Adipocyte (in vitro differentiated cells): ENCODE measurements around the gene CASP7.
"Not testable (repeated sequence)": the region's sequence is repeated elsewhere in the genome, so short reads cannot be mapped to it uniquely, and the experiment has no call there.

Experiments used
- DNase-seq: peaks from one replicate; pipeline ENCODE4 v3.0.0-alpha.2; 2015; ENCODE audit warnings: low read depth
- H3K27me3 ChIP-seq: replicated peaks from 2 replicates; pipeline ENCODE4 v1.7.0; 2013; ENCODE audit warnings: mild to moderate bottlenecking, low read length, moderate library complexity; ENCODE audit not compliant: control insufficient read depth, insufficient read depth
- H3K36me3 ChIP-seq: 2 replicates; pipeline ENCODE4 v1.7.0; 2013; ENCODE audit warnings: low read length, mild to moderate bottlenecking, moderate library complexity; ENCODE audit not compliant: control insufficient read depth, insufficient read depth, severe bottlenecking
- H3K4me1 ChIP-seq: 2 replicates; pipeline ENCODE4 v1.7.0; 2013; ENCODE audit warnings: mild to moderate bottlenecking, low read length, moderate library complexity; ENCODE audit not compliant: control insufficient read depth, insufficient read depth
- H3K4me3 ChIP-seq: 2 replicates; pipeline ENCODE4 v1.7.0; 2013; ENCODE audit warnings: mild to moderate bottlenecking, low read length, moderate library complexity
- H3K9ac ChIP-seq: 2 replicates; pipeline ENCODE4 v1.7.0; 2013; ENCODE audit warnings: mild to moderate bottlenecking, low read length, moderate library complexity
- H3K9me3 ChIP-seq: 2 replicates; pipeline ENCODE4 v1.7.0; 2013; ENCODE audit warnings: mild to moderate bottlenecking, low read length, moderate library complexity; ENCODE audit not compliant: control insufficient read depth

Gene CASP7

DNA sequence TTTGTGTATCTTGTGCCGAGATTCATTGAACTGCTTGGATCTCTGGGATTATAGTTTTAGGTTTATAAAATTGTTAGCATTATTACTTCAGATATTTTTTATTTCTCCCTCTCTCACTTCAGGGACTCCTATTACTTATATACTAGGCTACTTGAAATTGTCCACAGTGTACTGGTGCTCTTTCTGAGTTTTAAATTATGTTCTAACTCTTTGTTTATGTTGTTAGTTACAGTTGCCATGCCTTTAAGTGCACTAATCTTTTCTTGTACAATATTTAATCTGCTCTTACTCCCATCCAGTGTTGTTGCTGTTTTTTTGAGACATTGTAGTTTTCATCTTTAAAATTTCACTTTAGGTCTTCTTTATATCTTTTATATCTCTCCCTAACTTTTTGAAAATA lies 84.9 kb downstream of the CASP7 start:
- Histone ChIP-seq H3K9ac (no peak overlapping the region), H3K9me3 (peaks cover 13% of the 10 kb centered on the region), H3K27me3 (peaks cover 30% of the 10 kb centered on the region), H3K4me1 (no peaks in the 10 kb centered on the region), H3K4me3 (no peak overlapping the region), H3K36me3 (no peaks in the 10 kb centered on the region)
- no peak for DNase-seq

DNA sequence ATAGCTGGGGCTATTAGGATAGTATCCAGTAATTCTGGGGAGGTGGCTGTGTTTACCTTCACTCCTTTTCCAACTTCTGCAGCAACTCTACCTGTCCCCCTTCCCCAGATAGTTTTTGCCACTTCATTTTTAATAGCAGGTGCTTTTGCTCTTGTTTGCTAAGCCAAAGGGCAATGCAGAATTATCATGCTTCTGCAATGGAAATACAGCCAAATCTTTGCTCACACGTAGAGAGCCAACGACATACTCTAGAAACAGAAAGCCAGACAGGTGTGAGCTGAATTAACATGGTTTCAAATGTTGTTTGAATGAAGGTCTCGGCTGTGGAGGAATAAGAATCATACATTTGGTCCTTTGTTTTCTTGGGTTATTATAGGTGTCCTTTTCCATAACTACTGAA lies 86.2 kb downstream of the CASP7 start:
- Histone ChIP-seq H3K9ac (no peak overlapping the region), H3K36me3 (no peaks in the 10 kb centered on the region), H3K4me3 (no peak overlapping the region), H3K9me3 (peaks cover 13% of the 10 kb centered on the region), H3K4me1 (no peaks in the 10 kb centered on the region), H3K27me3 (peaks cover 39% of the 10 kb centered on the region)
- DNase-seq: no peak

DNA sequence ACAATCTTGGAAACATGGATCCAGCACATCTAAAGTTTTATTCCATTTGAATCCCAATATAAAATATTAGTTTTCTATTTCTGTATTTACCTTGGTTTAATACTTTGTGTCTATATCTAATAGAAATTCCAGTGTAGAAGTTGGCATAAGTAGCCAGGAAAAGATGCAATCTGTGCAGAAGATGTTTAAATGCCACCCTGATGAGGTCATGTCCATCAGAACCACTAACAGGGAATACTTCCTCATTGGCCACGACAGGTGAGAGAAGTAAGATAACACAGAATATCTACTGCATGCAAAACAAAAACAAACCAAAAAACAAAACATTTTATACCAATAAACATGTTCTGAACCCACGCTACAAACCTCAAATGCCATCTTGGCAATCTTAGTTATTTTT lies 87.5 kb downstream of the CASP7 start:
- DNase-seq: no peak
- Histone ChIP-seq H3K4me3 (no peak overlapping the region), H3K27me3 (peaks cover 45% of the 10 kb centered on the region), H3K4me1 (no peaks in the 10 kb centered on the region), H3K9me3 (peaks cover 13% of the 10 kb centered on the region), H3K36me3 (no peaks in the 10 kb centered on the region), H3K9ac (no peak overlapping the region)

DNA sequence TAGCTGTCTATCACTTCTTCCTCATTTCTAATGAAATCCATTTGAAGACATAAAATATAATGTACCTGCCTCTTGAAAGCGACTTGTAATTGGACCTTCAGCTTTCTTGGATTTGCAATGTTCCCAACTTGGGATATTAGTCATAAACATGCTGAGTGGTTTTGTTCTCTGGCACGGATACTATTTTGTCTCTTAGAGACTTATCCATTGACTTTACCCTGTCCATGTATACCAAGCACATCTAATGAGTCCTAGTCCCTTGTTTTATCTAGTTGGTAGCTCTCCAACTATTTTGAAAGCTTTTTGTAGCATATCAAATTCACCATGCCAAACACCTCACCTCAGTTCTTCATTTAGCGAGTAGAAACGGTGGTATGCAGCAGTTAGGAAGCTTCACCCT lies 90.6 kb downstream of the CASP7 start:
- Histone ChIP-seq H3K27me3 (peaks cover 66% of the 10 kb centered on the region), H3K4me3 (no peak overlapping the region), H3K9ac (no peak overlapping the region), H3K4me1 (no peaks in the 10 kb centered on the region), H3K36me3 (no peaks in the 10 kb centered on the region), H3K9me3 (no peaks in the 10 kb centered on the region)
- no peak for DNase-seq

DNA sequence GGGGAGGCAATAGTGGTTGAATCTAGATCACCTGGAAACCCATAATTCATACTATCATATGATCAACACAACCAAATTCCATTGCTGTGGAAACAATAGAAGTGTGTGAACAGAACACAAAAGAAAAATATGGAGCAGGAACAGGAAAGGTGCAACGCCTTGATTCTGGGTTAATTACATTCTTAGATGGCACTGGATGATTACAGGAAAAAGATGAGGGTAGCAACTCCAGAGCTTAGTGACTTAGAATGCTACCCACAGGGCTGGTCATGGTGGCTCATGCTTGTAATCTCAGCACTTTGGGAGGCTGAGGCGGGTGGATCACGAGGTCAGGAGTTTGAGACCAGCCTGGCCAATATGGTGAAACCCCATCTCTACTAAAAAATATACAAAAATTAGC lies 91.4 kb downstream of the CASP7 start:
- H3K9me3 ChIP-seq, H3K4me3 ChIP-seq, H3K36me3 ChIP-seq, DNase-seq, H3K4me1 ChIP-seq, H3K9ac ChIP-seq: not testable (repeated sequence)
- H3K27me3 ChIP-seq: peaks cover 66% of the 10 kb centered on the region

DNA sequence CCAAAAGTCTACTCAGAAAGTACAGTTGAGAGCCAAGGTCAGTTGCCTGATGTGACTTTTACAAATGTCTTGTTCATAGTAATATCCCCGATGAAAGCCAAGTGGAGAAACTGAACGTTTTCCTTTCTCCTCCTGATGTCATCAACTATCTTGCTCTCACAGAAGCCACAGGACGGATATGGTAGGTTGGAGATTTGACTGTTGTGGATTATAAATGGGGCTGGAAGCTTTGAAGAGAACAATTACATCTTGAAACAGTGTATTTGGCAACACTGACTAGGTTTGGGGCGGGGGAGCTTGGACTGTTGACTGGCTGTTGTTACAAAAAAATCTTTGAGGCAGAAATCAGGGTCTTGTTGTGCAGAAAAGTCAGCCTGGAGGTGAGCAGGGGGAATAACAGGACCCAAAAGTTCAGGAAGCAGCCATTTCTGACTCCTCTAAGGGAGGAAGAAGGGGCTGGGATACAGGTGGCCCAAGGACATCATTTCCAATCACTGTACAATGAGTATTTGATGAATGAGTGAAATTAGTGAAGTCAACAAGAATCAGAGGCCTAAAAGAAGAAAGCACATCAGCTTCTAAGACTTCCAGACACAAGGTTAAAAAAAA lies 96.1 kb downstream of the CASP7 start:
- Histone ChIP-seq H3K9ac (no peak overlapping the region), H3K9me3 (no peaks in the 10 kb centered on the region), H3K27me3 (peaks cover 48% of the 10 kb centered on the region), H3K4me3 (no peak overlapping the region), H3K36me3 (no peaks in the 10 kb centered on the region), H3K4me1 (peaks cover 6% of the 10 kb centered on the region)
- DNase-seq: no peak

DNA sequence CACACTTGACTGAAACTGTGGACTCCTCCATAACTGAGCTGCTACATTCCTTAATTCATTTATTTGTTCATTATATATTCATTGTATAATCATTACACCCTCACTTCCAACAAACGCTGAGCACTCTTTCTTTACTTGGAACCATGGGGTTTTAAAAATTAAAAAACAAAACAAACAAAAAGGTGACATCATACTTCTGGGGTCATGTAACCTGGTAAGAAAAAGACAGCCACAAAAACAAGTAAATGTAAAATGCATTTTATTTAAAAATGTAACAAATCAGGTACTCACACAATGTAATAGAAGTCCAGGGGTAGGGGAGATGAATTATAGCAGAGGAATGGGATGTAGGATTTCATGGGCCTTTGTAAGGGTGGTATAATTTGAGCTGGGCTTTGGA lies 96.8 kb downstream of the CASP7 start:
- Histone ChIP-seq H3K4me3 (no peak overlapping the region), H3K36me3 (no peaks in the 10 kb centered on the region), H3K27me3 (peaks cover 52% of the 10 kb centered on the region), H3K4me1 (peaks cover 6% of the 10 kb centered on the region), H3K9ac (no peak overlapping the region), H3K9me3 (no peaks in the 10 kb centered on the region)
- no peak for DNase-seq
